A673 (cell line): Measurements from ENCODE around the gene METTL1. TPM values are rescaled to one million over a fixed set of nuclear protein-coding genes. Genes with fewer than 3 reads are reported as not detected.

Experiments used
- BruUV-seq: library from RNA; stranded (reverse); fragments of 400-500 nt; replicated peaks from 2 replicates; lab custom pipeline; 2021; lab: Mats Ljungman, UMichigan
- CTCF ChIA-PET: fragments of 300-600 bp; sonication (Branson Sonifier 250); formaldehyde crosslinking; loops from one replicate; lab custom pipeline; 2022; ENCODE audit warnings: antibody characterized with exemption; lab: Charles Lee
- POLR2A ChIA-PET: fragments of 300-600 bp; sonication (Branson Sonifier 250); formaldehyde crosslinking; loops from one replicate; lab custom pipeline; 2022; ENCODE audit warnings: antibody characterized with exemption; ENCODE audit not compliant: low non-redundant PET; lab: Charles Lee
- DNase-seq: peaks from one replicate; pipeline ENCODE4 v3.0.0-alpha.2; 2015; ENCODE audit warnings: low spot score
- H3K27ac ChIP-seq: fragments of 200-600 bp; sonication (generic); 2 replicates; pipeline ENCODE4 v1.5.1; 2016; ENCODE audit warnings: mixed run types, low read depth, mild to moderate bottlenecking, mixed read lengths, antibody characterized with exemption, low read length; ENCODE audit not compliant: poor library complexity, severe bottlenecking
- H3K27me3 ChIP-seq: fragments of 200-600 bp; sonication (generic); replicated peaks from 2 replicates; pipeline ENCODE4 v1.6.1; 2017; ENCODE audit warnings: mixed run types, low read depth, mild to moderate bottlenecking, mixed read lengths, antibody characterized with exemption, low read length; ENCODE audit not compliant: insufficient read depth, poor library complexity
- H3K36me3 ChIP-seq: fragments of 200-600 bp; sonication (generic); 2 replicates; pipeline ENCODE4 v1.6.1; 2016; ENCODE audit warnings: mixed run types, mild to moderate bottlenecking, mixed read lengths, antibody characterized with exemption, low read length; ENCODE audit not compliant: insufficient read depth, poor library complexity, severe bottlenecking
- H3K4me1 ChIP-seq: fragments of 200-600 bp; sonication (generic); 2 replicates; pipeline ENCODE4 v1.6.1; 2017; ENCODE audit warnings: mixed run types, mild to moderate bottlenecking, mixed read lengths, antibody characterized with exemption, low read length; ENCODE audit not compliant: insufficient read depth, poor library complexity, severe bottlenecking
- H3K4me3 ChIP-seq: fragments of 200-600 bp; sonication (generic); 2 replicates; pipeline ENCODE4 v1.5.1; 2016; ENCODE audit warnings: low read depth, mixed run types, mild to moderate bottlenecking, mixed read lengths, low read length; ENCODE audit not compliant: poor library complexity, severe bottlenecking
- H3K9me3 ChIP-seq: fragments of 200-600 bp; sonication (generic); 2 replicates; pipeline ENCODE4 v1.6.1; 2016; ENCODE audit warnings: mixed run types, low read depth, mild to moderate bottlenecking, mixed read lengths, antibody characterized with exemption, low read length; ENCODE audit not compliant: poor library complexity, severe bottlenecking
- CTCF ChIP-seq: fragments of 300-800, 200-600 bp; sonication (generic); conservative IDR thresholded peaks from 2 replicates; pipeline ENCODE4 v1.5.1; 2017; ENCODE audit warnings: low read depth, mild to moderate bottlenecking, antibody characterized with exemption, low read length, moderate library complexity, mixed read lengths
- EZH2 ChIP-seq: fragments of 200-600 bp; sonication (generic); IDR thresholded peaks from 2 replicates; pipeline ENCODE4 v1.6.1; 2017; ENCODE audit warnings: borderline replicate concordance, low read depth, mild to moderate bottlenecking, mixed read lengths, antibody characterized with exemption, low read length; ENCODE audit not compliant: poor library complexity, severe bottlenecking
- intact Hi-C: fragments of 100-400 bp; cut with micrococcal nuclease; formaldehyde crosslinking; loops from one replicate; pipeline ENCODE4 v1.10.0; 2022; ENCODE audit not compliant: unreplicated experiment
- total RNA-seq: library from RNA; stranded (reverse); gene quantifications from 2 replicates; pipeline ENCODE4 v1.2.3, GENCODE V29; 2021

METTL1 gene
- total RNA-seq, 1 experiment from 2014 or later = 55.6 TPM

- intact Hi-C loops = no loop called here
- ChIA-PET CTCF (interaction anchor here (0.6 to 2.3 kb wide), 4 partner anchors 10 to 472 kb away, joined by 3 to 17 read pairs (median 4); no protein-coding TSS in a partner anchor), POLR2A (no interaction called here)
- H3K4me3 ChIP-seq = peak overlapping the region; percentile 62
- H3K27ac ChIP-seq = no peak overlapping the region
- TF ChIP-seq CTCF (no peak), EZH2 (no peak)
- H3K9me3 ChIP-seq = no peaks in the 10 kb centered on the region
- H3K27me3 ChIP-seq = peaks cover 18% of the 10 kb centered on the region
- BruUV-seq = no TSS peak
- H3K4me1 ChIP-seq = peaks cover 31% of the 10 kb centered on the region
- no peaks in the 10 kb centered on the region for H3K36me3 ChIP-seq
- DNase-seq = no peak
These were observed 35.0 kb downstream of the METTL1 start for GRCh38 chr12:57736741-57737466.

GRCh38 chr12:57735952-57736740 lies 35.8 kb downstream of the METTL1 start:
- peak overlapping the region; percentile 62 for H3K4me3 ChIP-seq
- POLR2A ChIA-PET = no interaction called here
- no peaks in the 10 kb centered on the region for H3K9me3 ChIP-seq
- peaks cover 31% of the 10 kb centered on the region for H3K4me1 ChIP-seq
- CTCF ChIA-PET = interaction anchor here (0.6 to 2.3 kb wide), 5 partner anchors 9 to 471 kb away, joined by 3 to 17 read pairs (median 3); no protein-coding TSS in a partner anchor
- intact Hi-C loops = no loop called here
- H3K27ac ChIP-seq = no peak overlapping the region
- TF ChIP-seq EZH2 (no peak), CTCF (peak; percentile 44)
- H3K27me3 ChIP-seq = peaks cover 18% of the 10 kb centered on the region
- H3K36me3 ChIP-seq = no peaks in the 10 kb centered on the region
- no TSS peak for BruUV-seq
- DNase-seq = no peak

DNA sequence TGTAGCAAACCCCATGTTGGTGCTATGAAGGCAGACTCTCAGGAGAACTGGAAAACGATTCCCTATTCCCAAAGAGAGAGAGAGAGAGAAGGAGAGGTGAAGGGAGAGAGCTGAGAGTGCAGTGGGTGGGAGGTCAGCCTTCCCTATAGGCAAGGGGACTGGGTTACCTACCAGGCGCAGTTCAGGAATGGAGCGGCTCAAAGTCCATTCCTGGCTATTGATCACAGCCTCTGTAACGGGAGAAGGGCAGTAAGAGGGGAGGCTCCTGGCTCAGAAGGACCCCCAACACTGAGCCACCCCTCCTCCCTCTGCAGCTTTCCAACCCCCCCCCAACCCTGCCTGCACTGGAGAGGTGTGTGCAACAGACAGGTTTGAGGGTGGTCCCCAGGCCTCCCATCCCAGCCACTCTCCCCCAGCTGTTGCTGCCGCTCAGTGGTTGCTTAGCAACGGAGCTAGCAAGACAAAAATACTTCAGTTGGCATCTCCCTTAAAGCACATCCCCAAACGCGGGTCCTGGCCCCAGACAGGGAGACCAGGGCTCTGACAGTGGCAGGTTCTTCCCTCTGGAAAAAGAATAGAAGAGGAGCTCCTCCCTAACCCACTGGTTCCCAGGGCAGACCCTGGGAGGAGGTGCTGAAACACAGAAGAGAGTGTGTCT lies 36.6 kb downstream of the METTL1 start:
- no peaks in the 10 kb centered on the region for H3K9me3 ChIP-seq
- no peak for DNase-seq
- H3K4me1 ChIP-seq = peaks cover 30% of the 10 kb centered on the region
- ChIA-PET CTCF (interaction anchor here (1.0 to 2.3 kb wide), 2 partner anchors 9 to 152 kb away, joined by 3 to 17 read pairs; no protein-coding TSS in a partner anchor), POLR2A (no interaction called here)
- H3K27me3 ChIP-seq = peaks cover 18% of the 10 kb centered on the region
- intact Hi-C loops = no loop called here
- H3K36me3 ChIP-seq = no peaks in the 10 kb centered on the region
- TF ChIP-seq CTCF (no peak), EZH2 (no peak)
- no peak overlapping the region for H3K4me3 ChIP-seq
- H3K27ac ChIP-seq = no peak overlapping the region
- no TSS peak for BruUV-seq
